Measurements from ENCODE around the gene LDLRAD2.

LDLRAD2 gene

DNA sequence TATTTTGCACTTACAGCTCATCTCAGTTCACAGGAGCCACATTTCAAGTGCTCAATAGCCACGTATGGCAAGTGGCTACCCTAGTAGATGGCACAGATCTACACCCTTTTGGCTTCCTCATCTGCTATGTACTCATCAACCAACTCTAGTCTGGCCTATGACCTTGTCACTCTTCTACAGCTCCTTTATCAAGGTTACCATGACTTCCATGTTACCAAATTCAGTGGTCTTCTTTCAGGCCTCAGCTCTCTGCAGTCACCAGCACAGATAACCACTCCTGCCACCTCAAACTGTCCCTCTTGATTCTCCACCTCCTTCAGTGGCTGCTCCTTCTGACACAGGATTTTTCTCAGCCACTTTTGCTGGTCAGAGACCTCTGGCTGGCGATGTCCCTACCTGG lies 17.4 kb upstream of the LDLRAD2 start:
- DNase-seq (ENCODE audit: extremely low read depth, low read depth) = no peak
- TF ChIP-seq, protein P1, sequence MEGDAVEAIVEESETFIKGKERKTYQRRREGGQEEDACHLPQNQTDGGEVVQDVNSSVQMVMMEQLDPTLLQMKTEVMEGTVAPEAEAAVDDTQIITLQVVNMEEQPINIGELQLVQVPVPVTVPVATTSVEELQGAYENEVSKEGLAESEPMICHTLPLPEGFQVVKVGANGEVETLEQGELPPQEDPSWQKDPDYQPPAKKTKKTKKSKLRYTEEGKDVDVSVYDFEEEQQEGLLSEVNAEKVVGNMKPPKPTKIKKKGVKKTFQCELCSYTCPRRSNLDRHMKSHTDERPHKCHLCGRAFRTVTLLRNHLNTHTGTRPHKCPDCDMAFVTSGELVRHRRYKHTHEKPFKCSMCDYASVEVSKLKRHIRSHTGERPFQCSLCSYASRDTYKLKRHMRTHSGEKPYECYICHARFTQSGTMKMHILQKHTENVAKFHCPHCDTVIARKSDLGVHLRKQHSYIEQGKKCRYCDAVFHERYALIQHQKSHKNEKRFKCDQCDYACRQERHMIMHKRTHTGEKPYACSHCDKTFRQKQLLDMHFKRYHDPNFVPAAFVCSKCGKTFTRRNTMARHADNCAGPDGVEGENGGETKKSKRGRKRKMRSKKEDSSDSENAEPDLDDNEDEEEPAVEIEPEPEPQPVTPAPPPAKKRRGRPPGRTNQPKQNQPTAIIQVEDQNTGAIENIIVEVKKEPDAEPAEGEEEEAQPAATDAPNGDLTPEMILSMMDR (IDR thresholded peaks at IDR 0.05; ENCODE audit: low read depth, low read length) = no peak

DNA sequence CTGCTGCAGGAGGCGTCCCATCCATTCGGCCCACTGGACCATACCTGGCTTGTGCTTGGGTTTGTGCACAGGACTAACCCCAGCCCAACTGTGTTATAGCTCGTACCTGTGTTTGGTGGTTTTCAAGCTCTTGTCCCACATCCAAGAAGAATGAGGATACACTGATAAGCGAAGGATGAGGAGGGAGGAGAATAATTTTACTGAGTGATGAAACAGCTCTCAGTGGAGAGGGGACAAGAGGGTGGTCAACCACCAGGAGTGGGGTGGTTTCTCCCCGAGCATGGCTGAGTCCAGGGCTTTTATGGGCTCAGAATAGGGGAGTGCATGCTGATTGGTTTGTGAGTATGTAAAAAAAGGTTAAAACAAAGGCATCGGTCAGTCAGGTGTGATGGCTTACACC lies 17.0 kb upstream of the LDLRAD2 start:
- DNase-seq (ENCODE audit: extremely low read depth, low read depth) = no peak
- TF ChIP-seq, protein P1 (IDR thresholded peaks at IDR 0.05; ENCODE audit: low read depth, low read length) = no peak

DNA sequence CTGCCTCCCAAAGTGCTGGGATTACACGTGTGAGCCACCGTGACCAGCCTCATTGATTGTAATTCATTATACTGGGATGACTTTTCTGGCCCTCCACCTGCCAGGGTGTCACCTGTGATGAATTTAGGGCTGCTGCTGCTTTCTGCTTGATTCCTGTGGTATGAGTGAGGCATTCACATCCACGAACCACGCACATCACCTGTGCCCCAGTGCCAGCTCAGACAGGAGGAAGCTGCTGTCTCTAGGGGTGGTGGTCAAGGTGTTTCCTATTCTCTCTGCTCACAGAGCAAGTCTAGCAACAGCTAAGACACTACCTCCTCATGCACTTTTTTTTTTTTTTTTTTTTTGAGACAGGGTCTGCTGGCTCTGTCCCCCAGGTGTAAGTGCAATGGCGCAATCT lies 12.3 kb upstream of the LDLRAD2 start:
- TF ChIP-seq, protein P1 (IDR thresholded peaks at IDR 0.05; ENCODE audit: low read depth, low read length) = no peak
- DNase-seq (ENCODE audit: extremely low read depth, low read depth) = no peak

DNA sequence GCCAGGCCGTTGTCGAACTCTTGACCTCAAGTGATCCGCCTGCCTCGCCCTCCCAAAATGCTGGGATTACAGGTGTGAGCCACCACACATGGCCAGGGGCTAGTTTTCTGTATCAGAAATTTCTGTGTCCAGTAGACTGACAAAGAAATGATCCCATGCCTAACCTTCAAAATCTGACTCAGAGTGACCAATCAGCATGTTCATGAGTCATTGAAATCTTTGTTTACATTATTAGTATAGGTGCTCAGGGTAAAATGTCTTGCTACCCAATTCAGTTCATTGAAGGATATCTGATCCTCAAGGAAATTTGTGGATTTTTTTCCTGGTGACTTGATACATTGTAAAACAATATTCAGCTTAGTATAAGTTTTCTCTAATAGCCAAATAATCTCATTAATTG lies 11.0 kb upstream of the LDLRAD2 start:
- DNase-seq (ENCODE audit: extremely low read depth, low read depth) = no peak
- TF ChIP-seq, protein P1 (IDR thresholded peaks at IDR 0.05; ENCODE audit: low read depth, low read length) = no peak

DNA sequence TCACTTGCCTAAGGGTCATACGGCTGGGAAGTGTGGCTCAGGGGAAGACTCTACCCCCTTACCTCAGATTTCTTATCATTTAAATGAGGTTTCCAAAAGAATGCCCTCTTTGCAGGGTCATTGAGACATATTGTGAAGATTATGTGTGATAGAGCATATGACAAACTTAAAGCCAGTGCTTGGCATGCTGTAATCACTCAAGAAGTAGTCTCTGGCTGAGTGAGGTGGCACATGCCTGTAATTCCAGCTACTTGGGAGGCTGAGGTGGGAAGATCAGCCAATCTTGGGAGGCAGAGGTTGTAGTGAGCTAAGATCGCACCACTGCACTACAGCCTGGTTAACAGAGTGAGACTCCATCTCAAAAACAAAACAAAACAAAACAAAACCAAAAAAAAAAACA lies 7.5 kb upstream of the LDLRAD2 start:
- TF ChIP-seq, protein P1 (IDR thresholded peaks at IDR 0.05; ENCODE audit: low read depth, low read length) = no peak
- no peak for DNase-seq (ENCODE audit: extremely low read depth, low read depth)

DNA sequence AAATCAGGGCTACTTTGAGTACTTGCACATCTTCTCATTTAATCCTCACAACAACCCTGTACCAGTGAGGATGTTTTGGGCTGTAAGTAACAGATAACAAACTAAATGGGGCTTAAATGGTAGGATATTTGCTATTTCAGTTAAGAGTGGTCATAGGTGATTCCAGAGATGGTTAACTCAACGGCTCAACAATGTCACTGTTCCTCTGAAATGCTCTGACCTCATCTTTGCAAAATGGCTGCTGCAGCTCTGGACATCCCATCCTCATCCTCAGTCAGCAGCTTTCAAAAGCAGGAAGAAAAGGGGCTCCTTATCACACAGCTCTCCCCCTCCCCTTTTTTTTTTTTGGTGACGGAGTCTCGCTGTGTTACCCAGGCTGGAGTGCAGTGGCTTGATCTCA lies 1.5 kb downstream of the LDLRAD2 start:
- TF ChIP-seq, protein P1 (IDR thresholded peaks at IDR 0.05; ENCODE audit: low read depth, low read length) = no peak
- no peak for DNase-seq (ENCODE audit: extremely low read depth, low read depth)

DNA sequence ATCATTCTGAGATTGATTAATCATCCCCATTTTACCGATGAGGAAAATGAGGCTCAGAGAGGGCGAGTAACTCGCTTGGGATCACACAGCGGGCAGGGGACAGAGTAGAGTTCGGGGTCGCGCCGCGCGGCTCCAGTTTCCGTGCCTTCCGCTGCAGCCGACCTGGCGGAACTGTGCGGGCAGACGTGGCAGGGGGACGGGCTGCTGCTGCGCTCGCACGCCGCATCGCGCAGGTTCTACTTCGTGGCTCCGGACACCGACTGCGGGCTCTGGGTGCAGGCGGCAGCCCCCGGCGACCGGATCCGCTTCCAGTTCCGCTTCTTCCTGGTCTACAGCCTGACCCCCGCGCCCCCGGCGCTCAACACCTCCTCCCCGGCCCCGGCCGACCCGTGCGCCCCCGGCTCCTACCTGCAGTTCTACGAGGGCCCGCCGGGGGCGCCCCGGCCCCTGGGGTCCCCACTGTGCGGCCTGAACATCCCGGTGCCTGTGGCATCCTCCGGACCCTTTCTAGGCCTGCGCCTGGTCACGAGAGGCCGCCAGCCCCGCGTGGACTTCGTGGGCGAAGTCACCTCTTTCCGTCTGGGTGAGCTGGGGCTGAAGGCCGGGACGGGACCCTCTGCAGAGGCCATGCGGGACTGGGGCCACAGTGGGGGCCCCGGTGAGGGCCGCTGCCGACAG lies 2.3 kb downstream of the LDLRAD2 start:
- TF ChIP-seq, protein P1 (IDR thresholded peaks at IDR 0.05; ENCODE audit: low read depth, low read length) = peak; percentile 40

More for the DNA sequence above, 2.3 kb downstream of the LDLRAD2 start:
- DNase-seq (ENCODE audit: extremely low read depth, low read depth) = no peak

Measured in AG09319 (cell line).